SK-N-SH (cell line): ENCODE measurements around the gene PERM1. TPM values are rescaled to one million over a fixed set of nuclear protein-coding genes. Genes with fewer than 3 reads are reported as not detected.

Source experiments
- CTCF ChIA-PET: fragments of 300-600, 350-600 bp; formaldehyde crosslinking; extraction: SDS; loops from one replicate; lab custom pipeline; 2021; lab: Yijun Ruan, JAX
- POLR2A ChIA-PET: fragments of 350-600 bp; sonication (Branson Sonifier 250); formaldehyde crosslinking; extraction: SDS; loops from one replicate; lab custom pipeline; 2020; ENCODE audit warnings: antibody characterized with exemption, inconsistent platforms; lab: Yijun Ruan, JAX
- DNase-seq: peaks from one replicate; pipeline ENCODE4 v3.0.0; 2012
- H2AFZ ChIP-seq: fragments of 200-600 bp; sonication (generic); 2 replicates; pipeline ENCODE4 v1.8.1; 2016; ENCODE audit warnings: antibody characterized with exemption, mild to moderate bottlenecking, low read depth
- H3F3A ChIP-seq: fragments of 200-600 bp; sonication (generic); replicated peaks from 2 replicates; pipeline ENCODE3; 2016; ENCODE audit warnings: antibody characterized with exemption, mild to moderate bottlenecking; ENCODE audit not compliant: insufficient read depth
- H3K27ac ChIP-seq, 2 experiments: fragments of 200-500 bp in 1 of 2; fragments of 200-600 bp in 1 of 2; sonication (Bioruptor generic) in 1 of 2; sonication (generic), shearing (Covaris generic) in 1 of 2; 2 replicates each; pipeline versions ENCODE4 v1.5.1 to v1.6.1; 2014 to 2016; ENCODE audit warnings: low read depth in 2 of 2, inconsistent platforms in 1 of 2, low read length in 1 of 2, mild to moderate bottlenecking in 1 of 2, mixed read lengths in 1 of 2
- H3K27me3 ChIP-seq: fragments of 200-600 bp; sonication (generic), shearing (Covaris generic); 2 replicates; pipeline ENCODE4 v1.6.1; 2016; ENCODE audit warnings: mixed run types; ENCODE audit not compliant: insufficient read depth
- H3K36me3 ChIP-seq, 2 experiments: fragments of 200-500 bp in 1 of 2; fragments of 200-600 bp in 1 of 2; sonication (Bioruptor generic) in 1 of 2; sonication (generic) in 1 of 2; replicated peaks in 1 of 2; 2 replicates each; pipeline versions ENCODE3 to v1.5.1; 2014 to 2016; ENCODE audit warnings: low read length in 1 of 2, mild to moderate bottlenecking in 1 of 2; ENCODE audit not compliant: insufficient read depth in 2 of 2, control insufficient read depth in 1 of 2
- H3K4me1 ChIP-seq, 2 experiments: fragments of 200-500 bp in 1 of 2; fragments of 200-600 bp in 1 of 2; sonication (Bioruptor generic) in 1 of 2; sonication (generic), shearing (Covaris generic) in 1 of 2; 2 replicates each; pipeline versions ENCODE4 v1.5.1 to v1.6.1; 2014 to 2016; ENCODE audit warnings: low read depth in 1 of 2, low read length in 1 of 2, mixed run types in 1 of 2; ENCODE audit not compliant: insufficient read depth in 2 of 2, control insufficient read depth in 1 of 2
- H3K4me2 ChIP-seq: fragments of 200-600 bp; sonication (generic), shearing (Covaris generic); 2 replicates; pipeline ENCODE4 v1.6.1; 2017; ENCODE audit warnings: mixed run types
- H3K4me3 ChIP-seq, 2 experiments: fragments of 200-500 bp in 1 of 2; fragments of 200-600 bp in 1 of 2; sonication (Bioruptor generic) in 1 of 2; sonication (generic), shearing (Covaris generic) in 1 of 2; 2 replicates each; pipeline versions ENCODE4 v1.5.1 to v1.8.1; 2014 to 2016; ENCODE audit warnings: low read depth in 2 of 2, inconsistent platforms in 1 of 2, low read length in 1 of 2, mild to moderate bottlenecking in 1 of 2, mixed read lengths in 1 of 2, moderate library complexity in 1 of 2
- H3K79me2 ChIP-seq: fragments of 200-600 bp; sonication (generic); 2 replicates; pipeline ENCODE4 v1.8.1; 2017; ENCODE audit warnings: mild to moderate bottlenecking; ENCODE audit not compliant: insufficient read depth
- H3K9ac ChIP-seq: fragments of 200-600 bp; sonication (generic); 2 replicates; pipeline ENCODE4 v1.6.1; 2017; ENCODE audit warnings: mixed run types
- H3K9me2 ChIP-seq: fragments of 200-600 bp; sonication (generic); 2 replicates; pipeline ENCODE4 v1.6.1; 2017; ENCODE audit warnings: mixed run types
- H3K9me3 ChIP-seq: fragments of 200-600 bp; sonication (generic); 2 replicates; pipeline ENCODE4 v1.6.1; 2017; ENCODE audit warnings: mixed run types, mild to moderate bottlenecking, moderate library complexity
- H4K20me1 ChIP-seq: fragments of 200-600 bp; sonication (generic); 2 replicates; pipeline ENCODE4 v1.6.1; 2017; ENCODE audit warnings: mild to moderate bottlenecking, mixed run types; ENCODE audit not compliant: insufficient read depth
- ELF1 ChIP-seq: IDR thresholded peaks from 2 replicates; pipeline ENCODE4 v1.4.0; 2012
- EZH2phosphoT487 ChIP-seq: fragments of 200-600 bp; sonication (generic); IDR thresholded peaks from 2 replicates; pipeline ENCODE4 v1.6.1; 2017; ENCODE audit warnings: low read depth, mixed run types, mild to moderate bottlenecking, antibody characterized with exemption, moderate library complexity, borderline replicate concordance
- FOXM1 ChIP-seq: IDR thresholded peaks from 2 replicates; pipeline ENCODE4 v1.4.0; 2012; ENCODE audit warnings: low read depth, mild to moderate bottlenecking
- IRF3 ChIP-seq: fragments of 150-350 bp; IDR thresholded peaks from 2 replicates; pipeline ENCODE4 v1.6.1; 2016; ENCODE audit warnings: mild to moderate bottlenecking, low read depth, low read length
- MEF2A ChIP-seq: IDR thresholded peaks from 2 replicates; pipeline ENCODE4 v1.4.0; 2012; ENCODE audit warnings: low read depth, borderline replicate concordance
- NFIC ChIP-seq: IDR thresholded peaks from 2 replicates; pipeline ENCODE4 v1.4.0; 2012; ENCODE audit warnings: borderline replicate concordance
- PBX3 ChIP-seq: IDR thresholded peaks from 2 replicates; pipeline ENCODE4; 2012
- POLR2AphosphoS5 ChIP-seq: IDR thresholded peaks from 2 replicates; pipeline ENCODE4 v1.6.1; 2012; ENCODE audit warnings: low read depth, low read length
- RCOR1 ChIP-seq: fragments of 150-350 bp; IDR thresholded peaks from 2 replicates; pipeline ENCODE4 v1.6.1; 2017; ENCODE audit warnings: antibody characterized with exemption, low read length
- SIN3A ChIP-seq: IDR thresholded peaks from 2 replicates; pipeline ENCODE4 v1.6.1; 2012; ENCODE audit warnings: low read depth, mild to moderate bottlenecking, low read length, moderate library complexity, borderline replicate concordance
- SMC3 ChIP-seq: IDR thresholded peaks from 2 replicates; pipeline ENCODE4 v1.6.1; 2012; ENCODE audit warnings: low read depth, low read length, improper control_type of control experiment
- TAF1 ChIP-seq: IDR thresholded peaks from 2 replicates; pipeline ENCODE4 v1.6.1; 2012; ENCODE audit warnings: low read depth, mild to moderate bottlenecking, low read length, moderate library complexity, borderline replicate concordance
- YY1 ChIP-seq: IDR thresholded peaks from 2 replicates; pipeline ENCODE4 v1.4.0; 2012; ENCODE audit warnings: low read depth, mild to moderate bottlenecking
- ZBTB33 ChIP-seq: IDR thresholded peaks from 2 replicates; pipeline ENCODE4 v1.4.0; 2012; ENCODE audit warnings: low read depth, borderline replicate concordance
- WGBS: methylation state at CpG from one replicate; pipeline ENCODE4 v1.1.6; 2017; ENCODE audit warnings: low lambda C conversion rate; 5-methylcytosine and 5-hydroxymethylcytosine counted together
- polyA plus RNA-seq, 3 experiments: library from polyadenylated mRNA; depleted of rRNA; stranded (reverse); fragments of >200 nt; gene quantifications; 2 replicates each; pipeline ENCODE4 v1.2.3, GENCODE V29; 2012

PERM1 gene
- polyA plus RNA-seq, 1 of the 3 experiments (the other 2 are of a cell fraction): 0.25 TPM

GRCh38 chr1:954927-955326, 27.0 kb downstream of the PERM1 start:
- Histone ChIP-seq H3K4me3 (no peak overlapping the region), H3K27ac (no peak overlapping the region), H4K20me1 (0 out of 2 replicates have a peak, but pooled peaks cover 9% of the 10 kb centered on the region), H3K9ac (no peak overlapping the region), H3K79me2 (peaks cover 21% of the 10 kb centered on the region), H3K36me3 (peaks cover 0 to 70% of the 10 kb centered on the region in 2 experiments), H3K27me3 (no peaks in the 10 kb centered on the region), H3F3A (no peaks in the 10 kb centered on the region), H3K4me1 (peaks cover 4 to 9% of the 10 kb centered on the region in 2 experiments; a peak in 2 of 4 replicates), H3K4me2 (no peak overlapping the region), H2AFZ (no peak overlapping the region), H3K9me2 (no peaks in the 10 kb centered on the region), H3K9me3 (no peaks in the 10 kb centered on the region)
- 93% methylated on average over 10 of the region's 13 CpGs for WGBS
- ChIA-PET POLR2A (no interaction called here), CTCF (interaction anchor here (0.6 to 1.1 kb wide), 2 partner anchors 16 to 50 kb away, joined by 3 read pairs; no protein-coding TSS in a partner anchor)
- no peak for DNase-seq
- TF ChIP-seq RCOR1 (no peak), ZBTB33 (no peak), YY1 (no peak), ELF1 (no peak), TAF1 (no peak), PBX3 (no peak), EZH2phosphoT487 (no peak), POLR2AphosphoS5 (no peak)

- Histone ChIP-seq H3K9ac (no peak overlapping the region), H2AFZ (no peak overlapping the region), H3F3A (no peaks in the 10 kb centered on the region), H3K4me2 (no peak overlapping the region), H3K4me3 (no peak overlapping the region), H3K27ac (no peak overlapping the region), H3K9me3 (no peaks in the 10 kb centered on the region), H4K20me1 (0 out of 2 replicates have a peak, but pooled peaks cover 11% of the 10 kb centered on the region), H3K79me2 (peaks cover 18% of the 10 kb centered on the region), H3K36me3 (peaks cover 0 to 82% of the 10 kb centered on the region in 2 experiments), H3K4me1 (peaks cover 4 to 9% of the 10 kb centered on the region in 2 experiments; a peak in 2 of 4 replicates), H3K9me2 (no peaks in the 10 kb centered on the region), H3K27me3 (no peaks in the 10 kb centered on the region)
- no peak for TF ChIP-seq MEF2A
- TF ChIP-seq SMC3: no peak
- TF ChIP-seq SIN3A: no peak
- TF ChIP-seq PBX3: no peak
- TF ChIP-seq FOXM1: no peak
- no peak for TF ChIP-seq NFIC
- TF ChIP-seq IRF3: no peak
- ChIA-PET CTCF (interaction anchor here (0.9 kb wide), 1 partner anchor 60 kb away, joined by 3 read pairs; the partner anchor contains the start of gene ISG15), POLR2A (no interaction called here)
- no peak for DNase-seq
- 94% methylated on average over 6 of the region's 32 CpGs for WGBS
Observed at GRCh38 chr1:953524-954320, 28.2 kb downstream of the PERM1 start.
